K562 (cell line): ENCODE results near the gene CCDC169. TPM values are rescaled to one million over a fixed set of nuclear protein-coding genes. Genes with fewer than 3 reads are reported as not detected.
A peak's percentile ranks its signal among the peaks of the same experiment; 100 is the strongest.

Experiments used
- ATAC-seq: fragments of 200-7000 bp; cut with Tn5 transposase; 3 replicates; pipeline ENCODE4 v1.9.1; 2020; ENCODE audit warnings: moderate library complexity
- BruUV-seq: library from RNA; stranded (reverse); fragments of 400-500 nt; replicated peaks from 2 replicates; lab custom pipeline; 2021; lab: Mats Ljungman, UMichigan
- CTCF ChIA-PET: fragments of 300-600 bp; formaldehyde crosslinking; extraction: SDS; loops from one replicate; lab custom pipeline; 2021; ENCODE audit warnings: low intra/inter-chr PET ratio; lab: Yijun Ruan, JAX
- POLR2A ChIA-PET: fragments of 300-600, 350-650 bp; sonication (Branson Sonifier 250); formaldehyde crosslinking; extraction: SDS; loops from one replicate; lab custom pipeline; 2021; ENCODE audit warnings: antibody characterized with exemption, inconsistent platforms; lab: Yijun Ruan, JAX
- DNase-seq, 4 experiments: peaks; one replicate each; pipeline versions ENCODE4 v3.0.0 to v3.0.0-alpha.2; 2011 to 2018; ENCODE audit warnings: low spot score in 3 of 4, mixed read lengths in 3 of 4; ENCODE audit errors: extremely low read depth in 1 of 4
- FAIRE-seq: peaks from 2 replicates; lab custom pipeline; 2011; peaks lifted over from hg19 to GRCh38; lab: Jason Lieb, UNC
- H2AFZ ChIP-seq: 2 replicates; pipeline ENCODE4 v1.6.0; 2011; ENCODE audit warnings: low read depth, low read length, control low read depth, inconsistent platforms
- H3K27ac ChIP-seq: fragments of 200-600 bp; 3 replicates; pipeline ENCODE4 v1.8.0; 2011; ENCODE audit warnings: low read depth, mild to moderate bottlenecking, control low read depth, inconsistent platforms, low read length, moderate library complexity, mixed read lengths; ENCODE audit errors: extremely low read depth
- H3K27me3 ChIP-seq, 2 experiments: fragments of 300-600 bp in 1 of 2; 2 replicates in 1 of 2; 3 replicates in 1 of 2; pipeline versions ENCODE4 v1.6.0 to v1.8.0; 2011; ENCODE audit warnings: inconsistent platforms in 2 of 2, low read length in 2 of 2, mild to moderate bottlenecking in 1 of 2, mixed read lengths in 1 of 2, moderate library complexity in 1 of 2; ENCODE audit not compliant: control insufficient read depth in 2 of 2, insufficient read depth in 2 of 2
- H3K36me3 ChIP-seq: fragments of 300-600 bp; 3 replicates; pipeline ENCODE4 v1.8.0; 2011; ENCODE audit warnings: mild to moderate bottlenecking, low read length, inconsistent platforms; ENCODE audit not compliant: control insufficient read depth, insufficient read depth
- H3K4me1 ChIP-seq, 2 experiments: fragments of 200-600 bp in 1 of 2; replicated peaks in 1 of 2; 2 replicates in 1 of 2; 3 replicates in 1 of 2; pipeline versions ENCODE4 v1.5.1 to v1.8.0; 2011; ENCODE audit warnings: inconsistent platforms in 2 of 2, low read length in 2 of 2, mild to moderate bottlenecking in 1 of 2, mixed read lengths in 1 of 2, moderate library complexity in 1 of 2; ENCODE audit not compliant: control insufficient read depth in 2 of 2, insufficient read depth in 2 of 2
- H3K4me2 ChIP-seq: 2 replicates; pipeline ENCODE4 v1.6.1; 2011; ENCODE audit warnings: low read length, control low read depth, inconsistent platforms, mixed read lengths; ENCODE audit not compliant: insufficient read depth
- H3K4me3 ChIP-seq: fragments of 200-600 bp; sonication (generic), shearing (Covaris generic); 2 replicates; pipeline ENCODE4 v1.5.1; 2016; ENCODE audit warnings: control low read depth, inconsistent platforms
- H3K79me2 ChIP-seq: fragments of 200-600 bp; 3 replicates; pipeline ENCODE4 v1.8.0; 2011; ENCODE audit warnings: low read length, inconsistent platforms; ENCODE audit not compliant: control insufficient read depth, insufficient read depth
- H3K9ac ChIP-seq, 2 experiments: 2 replicates each; pipeline versions ENCODE4 v1.6.0 to v1.6.1; 2011; ENCODE audit warnings: low read depth in 2 of 2, low read length in 2 of 2, control low read depth in 1 of 2, inconsistent platforms in 1 of 2, mild to moderate bottlenecking in 1 of 2, mixed read lengths in 1 of 2; ENCODE audit not compliant: insufficient read depth in 1 of 2
- H3K9me1 ChIP-seq: one replicate; pipeline ENCODE4 v1.6.0; 2011; ENCODE audit warnings: inconsistent platforms, mild to moderate bottlenecking, low read length, moderate library complexity; ENCODE audit not compliant: control insufficient read depth, insufficient read depth
- H3K9me3 ChIP-seq: replicated peaks from 2 replicates; pipeline ENCODE4 v1.5.1; 2011; ENCODE audit warnings: low read depth, low read length, inconsistent platforms; ENCODE audit not compliant: control insufficient read depth, insufficient read depth
- H4K20me1 ChIP-seq: replicated peaks from 2 replicates; pipeline ENCODE4 v1.6.1; 2011; ENCODE audit warnings: low read length, inconsistent platforms, mixed read lengths; ENCODE audit not compliant: control insufficient read depth, insufficient read depth
- BRF2 ChIP-seq: IDR thresholded peaks from 3 replicates; pipeline ENCODE4 v1.6.1; 2011; ENCODE audit warnings: borderline replicate concordance, mild to moderate bottlenecking; ENCODE audit not compliant: insufficient read length, insufficient read depth
- HIVEP1 ChIP-seq: fragments of 250-450 bp; sonication (Bioruptor Pico); IDR thresholded peaks from 2 replicates; pipeline ENCODE4 v1.4.0; 2020; ENCODE audit warnings: mild to moderate bottlenecking
- ILF3 ChIP-seq: fragments of 450-650 bp; IDR thresholded peaks from 2 replicates; pipeline ENCODE4 v1.6.1; 2018; ENCODE audit warnings: antibody characterized with exemption, mild to moderate bottlenecking, moderate library complexity, borderline replicate concordance
- KLF13 ChIP-seq: fragments of 450-650 bp; IDR thresholded peaks from 2 replicates; pipeline ENCODE4 v1.6.1; 2016; ENCODE audit warnings: missing genetic modification characterization, low read depth, mild to moderate bottlenecking, missing compliant biosample characterization, moderate library complexity, borderline replicate concordance
- MEF2D ChIP-seq: conservative IDR thresholded peaks from 2 replicates; pipeline ENCODE4 v1.6.1; 2016; ENCODE audit warnings: low read depth, missing genetic modification characterization, missing compliant biosample characterization
- MTA3 ChIP-seq: fragments of 450-650 bp; formaldehyde crosslinking; IDR thresholded peaks from 2 replicates; pipeline ENCODE4 v1.6.1; 2017; ENCODE audit warnings: mild to moderate bottlenecking, borderline replicate concordance
- NR1H2 ChIP-seq: sonication (generic); formaldehyde crosslinking; IDR thresholded peaks from 2 replicates; pipeline ENCODE4 v1.4.0; 2020; ENCODE audit warnings: mild to moderate bottlenecking, missing genetic modification reagents
- RFX7 ChIP-seq: fragments of 250-450 bp; sonication (Bioruptor Pico); IDR thresholded peaks from 2 replicates; pipeline ENCODE4 v1.5.1; 2021; ENCODE audit warnings: mild to moderate bottlenecking
- ZBTB34 ChIP-seq: fragments of 250-450 bp; sonication (Bioruptor Pico); IDR thresholded peaks from 2 replicates; pipeline ENCODE4 v1.8.0; 2021; ENCODE audit warnings: mild to moderate bottlenecking, moderate library complexity
- ZBTB43 ChIP-seq: sonication (generic); formaldehyde crosslinking; IDR thresholded peaks from 2 replicates; pipeline ENCODE4 v1.8.0; 2023; ENCODE audit warnings: mild to moderate bottlenecking, missing genetic modification reagents
- ZNF140 ChIP-seq: fragments of 250-450 bp; sonication (Bioruptor Pico); IDR thresholded peaks from 2 replicates; pipeline ENCODE4 v1.8.0; 2021; ENCODE audit warnings: moderate library complexity, mild to moderate bottlenecking, inconsistent platforms
- ZNF445 ChIP-seq: fragments of 250-450 bp; sonication (Bioruptor Pico); IDR thresholded peaks from 2 replicates; pipeline ENCODE4 v1.4.0; 2020; ENCODE audit warnings: low read depth, mild to moderate bottlenecking, moderate library complexity
- ZNF764 ChIP-seq: fragments of 250-450 bp; sonication (Bioruptor Pico); IDR thresholded peaks from 2 replicates; pipeline ENCODE4 v1.4.0; 2020; ENCODE audit warnings: low read depth, mild to moderate bottlenecking, moderate library complexity
- WGBS: fragments of 100-300 bp; shearing (Covaris generic); methylation state at CpG from one replicate; pipeline ENCODE4 v1.1.6; 2016; ENCODE audit warnings: low coverage, mixed read lengths; ENCODE audit not compliant: insufficient coverage; ENCODE audit errors: missing lambda C conversion rate; 5-methylcytosine and 5-hydroxymethylcytosine counted together
- in situ Hi-C: fragments of 300-500 bp; cut with MboI; formaldehyde crosslinking; loops from 4 replicates; pipeline ENCODE4 v1.15.0; 2018; ENCODE audit warnings: inconsistent platforms, mixed read lengths
- intact Hi-C: fragments of 100-400 bp; cut with micrococcal nuclease; formaldehyde crosslinking; loops from 2 replicates; pipeline ENCODE4 v1.14.2; 2022
- polyA plus RNA-seq, 8 experiments: library from polyadenylated mRNA; depleted of rRNA in 4 of 8; stranded (reverse) in 5 of 8; unstranded in 3 of 8; fragments of >200 nt; fragmentation: Nextera tagmentation in 2 of 8; fragmentation: Illumina TruSeq in 1 of 8; extraction: Ambion mirVana in 2 of 8; extraction: Trizol in 1 of 8; gene quantifications; 2 replicates each; pipeline versions ENCODE4 v1.2.1 to v1.2.3, GENCODE V29; 2011 to 2014; ENCODE audit warnings: inconsistent platforms in 1 of 8, missing spikeins in 1 of 8
- total RNA-seq, 7 experiments: library from RNA; depleted of rRNA in 6 of 7; stranded (reverse); fragments of >200 nt in 6 of 7; fragmentation: Illumina TruSeq in 2 of 7; extraction: Trizol in 2 of 7; gene quantifications; 2 replicates each; pipeline versions ENCODE4 v1.2.1 to v1.2.3, GENCODE V29; 2011 to 2021; ENCODE audit warnings: low replicate concordance in 1 of 7

Gene CCDC169
- total and polyA plus RNA-seq, 9 of the 15 experiments (the other 6 are each of a cell fraction or from before 2014, with no cell fraction given), result 6.8 to 22.0 (median 12.4) TPM

GRCh38 chr13:36261976-36262375, 35.6 kb downstream of the CCDC169 start:
- H3K9ac ChIP-seq, result no peak overlapping the region
- no peak overlapping the region for H3K4me2 ChIP-seq
- H3K27me3 ChIP-seq, result no peaks in the 10 kb centered on the region
- DNase-seq (no peak), ATAC-seq (no peak), FAIRE-seq (no peak)
- POLR2A ChIA-PET, result no interaction called here
- H3K9me1 ChIP-seq, result no peaks in the 10 kb centered on the region
- no peak overlapping the region for H3K4me3 ChIP-seq
- CTCF ChIA-PET, result no interaction called here
- H3K27ac ChIP-seq, result no peak overlapping the region
- TF ChIP-seq NR1H2 (CRISPR knock-in tag), result no peak
- in situ Hi-C loops, result no loop called here
- peaks cover 0 to 3% of the 10 kb centered on the region in 2 experiments; a peak in 1 of 5 replicates for H3K4me1 ChIP-seq
- H2AFZ ChIP-seq, result no peak overlapping the region
- H3K9me3 ChIP-seq, result no peaks in the 10 kb centered on the region
- intact Hi-C loops, result no loop called here
- BruUV-seq, result no TSS peak
- H4K20me1 ChIP-seq, result no peaks in the 10 kb centered on the region
- H3K79me2 ChIP-seq, result no peaks in the 10 kb centered on the region
- H3K36me3 ChIP-seq, result no peaks in the 10 kb centered on the region

GRCh38 chr13:36261011-36261410, 36.6 kb downstream of the CCDC169 start:
- no peaks in the 10 kb centered on the region for H3K9me1 ChIP-seq
- no peaks in the 10 kb centered on the region for H3K79me2 ChIP-seq
- 56% methylated on average over 3 of the region's 3 CpGs for WGBS
- no peaks in the 10 kb centered on the region for H3K27me3 ChIP-seq
- intact Hi-C loops, result no loop called here
- ChIA-PET CTCF (no interaction called here), POLR2A (no interaction called here)
- no peaks in the 10 kb centered on the region for H3K36me3 ChIP-seq
- FAIRE-seq (no peak), ATAC-seq (no peak), DNase-seq (peak in 1 of 4 experiments; percentile 1)
- no peak overlapping the region for H3K4me2 ChIP-seq
- no peak overlapping the region for H2AFZ ChIP-seq
- in situ Hi-C loops, result no loop called here
- H4K20me1 ChIP-seq, result no peaks in the 10 kb centered on the region
- H3K4me3 ChIP-seq, result no peak overlapping the region
- H3K9me3 ChIP-seq, result no peaks in the 10 kb centered on the region
- BruUV-seq, result no TSS peak
- H3K9ac ChIP-seq, result no peak overlapping the region
- H3K4me1 ChIP-seq, result peaks cover 0 to 3% of the 10 kb centered on the region in 2 experiments; a peak in 1 of 5 replicates
- no peak overlapping the region for H3K27ac ChIP-seq
- TF ChIP-seq HIVEP1 (no peak), ZNF445 (CRISPR knock-in tag) (no peak), ILF3 (no peak), ZBTB43 (CRISPR knock-in tag) (no peak), BRF2 (no peak), ZNF764 (CRISPR knock-in tag) (no peak), ZNF140 (CRISPR knock-in tag) (no peak), MEF2D (no peak), ZBTB34 (CRISPR knock-in tag) (no peak), MTA3 (no peak), KLF13 (tag) (no peak), RFX7 (CRISPR knock-in tag) (no peak)
